ENCODE results near the gene CEP126. TPM values are rescaled to one million over a fixed set of nuclear protein-coding genes. Genes with fewer than 3 reads are reported as not detected.

The CEP126 gene
- total and polyA plus RNA-seq, 2 donors (not counting 1 experiment from before 2014, with no cell fraction given): 4.7 to 6.4 TPM

- Histone ChIP-seq H3K9me3 (ENCODE audit: control insufficient read depth, insufficient read depth, low read depth, low read length) (no peaks in the 10 kb centered on the region), H3K9ac (ENCODE audit: insufficient read depth, low read length) (no peak overlapping the region), H3K36me3 (ENCODE audit: control insufficient read depth, insufficient read depth, low read length) (no peaks in the 10 kb centered on the region), H3K4me3 (replicated peaks in 1 of 4; ENCODE audit: control extremely low read depth in 1 of 4, insufficient read depth in 1 of 4, low read depth in 3 of 4, low read length in 4 of 4) (no peak overlapping the region), H4K20me1 (ENCODE audit: control insufficient read depth, extremely low read depth, insufficient read depth, low read length) (no peaks in the 10 kb centered on the region), H3K27me3 (ENCODE audit: control insufficient read depth, insufficient read depth, low read length) (no peaks in the 10 kb centered on the region), H3K4me2 (ENCODE audit: extremely low read depth, insufficient read depth, low read length) (no peak overlapping the region), H3K79me2 (ENCODE audit: control insufficient read depth, insufficient read depth, low read length) (no peaks in the 10 kb centered on the region), H3K27ac (ENCODE audit: insufficient read depth, low read length) (no peak overlapping the region), H3K4me1 (ENCODE audit: control insufficient read depth, extremely low read depth, insufficient read depth, low read length) (no peaks in the 10 kb centered on the region), H2AFZ (ENCODE audit: low read length) (no peak overlapping the region)
- TF ChIP-seq EZH2 (IDR thresholded peaks at IDR 0.05; ENCODE audit: low read length, missing control alignments): no peak
- TF ChIP-seq CTCF (conservative IDR thresholded peaks at IDR 0.05 in 1 of 2, IDR thresholded peaks at IDR 0.05 in 1 of 2; ENCODE audit: low read depth in 1 of 2, low read length in 2 of 2): no peak
- no peak for DNase-seq (ENCODE audit: low read depth in 2 of 2)
Measured at GRCh38 chr11:101889767-101890166, 25.0 kb upstream of the CEP126 start.

DNA sequence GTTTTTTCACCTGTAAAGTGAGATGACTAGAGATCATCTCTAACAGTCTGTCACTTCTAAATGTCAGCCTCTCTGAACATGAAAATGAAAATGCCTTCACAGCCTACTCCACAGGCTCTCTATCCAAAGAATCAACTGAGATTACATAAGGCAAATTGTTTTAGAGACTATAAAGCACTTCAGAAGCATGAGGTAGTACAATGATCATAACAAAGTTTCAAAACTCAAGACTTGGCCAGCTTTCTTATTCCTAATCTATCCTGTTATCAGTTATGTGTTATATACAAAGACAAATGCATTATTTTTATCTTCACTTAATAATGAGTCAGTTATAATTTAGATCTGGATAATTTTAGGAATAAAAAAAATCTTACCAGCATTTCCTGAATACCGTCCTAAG lies 20.3 kb upstream of the CEP126 start:
- TF ChIP-seq CTCF (conservative IDR thresholded peaks at IDR 0.05 in 1 of 2, IDR thresholded peaks at IDR 0.05 in 1 of 2; ENCODE audit: low read depth in 1 of 2, low read length in 2 of 2) (no peak), EZH2 (IDR thresholded peaks at IDR 0.05; ENCODE audit: low read length, missing control alignments) (no peak)
- H3K4me1 ChIP-seq (ENCODE audit: control insufficient read depth, extremely low read depth, insufficient read depth, low read length): no peaks in the 10 kb centered on the region
- no peaks in the 10 kb centered on the region for H3K79me2 ChIP-seq (ENCODE audit: control insufficient read depth, insufficient read depth, low read length)
- H3K9ac ChIP-seq (ENCODE audit: insufficient read depth, low read length): no peak overlapping the region
- H3K36me3 ChIP-seq (ENCODE audit: control insufficient read depth, insufficient read depth, low read length): no peaks in the 10 kb centered on the region
- H3K4me3 ChIP-seq (replicated peaks in 1 of 4; ENCODE audit: control extremely low read depth in 1 of 4, insufficient read depth in 1 of 4, low read depth in 3 of 4, low read length in 4 of 4): no peak overlapping the region
- H3K27ac ChIP-seq (ENCODE audit: insufficient read depth, low read length): no peak overlapping the region
- no peaks in the 10 kb centered on the region for H3K27me3 ChIP-seq (ENCODE audit: control insufficient read depth, insufficient read depth, low read length)
- H2AFZ ChIP-seq (ENCODE audit: low read length): no peak overlapping the region
- no peak for DNase-seq (ENCODE audit: low read depth in 2 of 2)
- H3K9me3 ChIP-seq (ENCODE audit: control insufficient read depth, insufficient read depth, low read depth, low read length): no peaks in the 10 kb centered on the region
- no peaks in the 10 kb centered on the region for H4K20me1 ChIP-seq (ENCODE audit: control insufficient read depth, extremely low read depth, insufficient read depth, low read length)
- H3K4me2 ChIP-seq (ENCODE audit: extremely low read depth, insufficient read depth, low read length): no peak overlapping the region

- no peak overlapping the region for H3K27ac ChIP-seq (ENCODE audit: insufficient read depth, low read length)
- DNase-seq (ENCODE audit: low read depth in 2 of 2): no peak
- no peaks in the 10 kb centered on the region for H3K27me3 ChIP-seq (ENCODE audit: control insufficient read depth, insufficient read depth, low read length)
- no peaks in the 10 kb centered on the region for H3K9me3 ChIP-seq (ENCODE audit: control insufficient read depth, insufficient read depth, low read depth, low read length)
- no peak overlapping the region for H3K4me3 ChIP-seq (replicated peaks in 1 of 4; ENCODE audit: control extremely low read depth in 1 of 4, insufficient read depth in 1 of 4, low read depth in 3 of 4, low read length in 4 of 4)
- no peaks in the 10 kb centered on the region for H4K20me1 ChIP-seq (ENCODE audit: control insufficient read depth, extremely low read depth, insufficient read depth, low read length)
- H2AFZ ChIP-seq (ENCODE audit: low read length): no peak overlapping the region
- TF ChIP-seq EZH2 (IDR thresholded peaks at IDR 0.05; ENCODE audit: low read length, missing control alignments) (no peak), CTCF (conservative IDR thresholded peaks at IDR 0.05 in 1 of 2, IDR thresholded peaks at IDR 0.05 in 1 of 2; ENCODE audit: low read depth in 1 of 2, low read length in 2 of 2) (no peak)
- no peak overlapping the region for H3K4me2 ChIP-seq (ENCODE audit: extremely low read depth, insufficient read depth, low read length)
- H3K4me1 ChIP-seq (ENCODE audit: control insufficient read depth, extremely low read depth, insufficient read depth, low read length): no peaks in the 10 kb centered on the region
- H3K79me2 ChIP-seq (ENCODE audit: control insufficient read depth, insufficient read depth, low read length): no peaks in the 10 kb centered on the region
- no peak overlapping the region for H3K9ac ChIP-seq (ENCODE audit: insufficient read depth, low read length)
- no peaks in the 10 kb centered on the region for H3K36me3 ChIP-seq (ENCODE audit: control insufficient read depth, insufficient read depth, low read length)
Measured at GRCh38 chr11:101907815-101908214, 7.0 kb upstream of the CEP126 start.
